HG03280 (cell line): ENCODE results near the gene NCOR1.
"Not testable (repeated sequence)": the region's sequence is repeated elsewhere in the genome, so short reads cannot be mapped to it uniquely, and the experiment has no call there.

Source experiments
- ATAC-seq: cut with Tn5 transposase; IDR thresholded peaks from one replicate; pipeline ENCODE4 v1.9.1; 2021; ENCODE audit warnings: mild to moderate bottlenecking, moderate library complexity; ENCODE audit not compliant: unreplicated experiment

Gene NCOR1

GRCh38 chr17:16215273-16215964 lies at the start of gene NCOR1:
TSS of gene NCOR1 (minus strand) at chr17:16215534. CDS start at chr17:16194569, 20,965 bp downstream.
- peak; percentile 75 for ATAC-seq

GRCh38 chr17:16262201-16262600 lies 46.9 kb upstream of the NCOR1 start:
- ATAC-seq, result no peak

GRCh38 chr17:16261049-16261448 lies 45.7 kb upstream of the NCOR1 start:
- no peak for ATAC-seq

- no peak for ATAC-seq
These were observed 44.6 kb upstream of the NCOR1 start for GRCh38 chr17:16259926-16260325.

GRCh38 chr17:16258901-16259300 lies 43.6 kb upstream of the NCOR1 start:
- no peak for ATAC-seq

- ATAC-seq, result no peak
These were observed 40.2 kb upstream of the NCOR1 start for GRCh38 chr17:16255481-16255921.

GRCh38 chr17:16254773-16255400 lies 39.6 kb upstream of the NCOR1 start:
- no peak for ATAC-seq

- ATAC-seq, result no peak
These were observed 36.2 kb upstream of the NCOR1 start for GRCh38 chr17:16251556-16251955.

- no peak for ATAC-seq
These were observed 35.7 kb upstream of the NCOR1 start for GRCh38 chr17:16251043-16251442.

GRCh38 chr17:16250635-16251034 lies 35.3 kb upstream of the NCOR1 start:
- ATAC-seq, result no peak

GRCh38 chr17:16247586-16247984 lies 32.3 kb upstream of the NCOR1 start:
- no peak for ATAC-seq

GRCh38 chr17:16243801-16244567 lies 28.6 kb upstream of the NCOR1 start:
- ATAC-seq, result no peak

- ATAC-seq, result no peak
These were observed 28.1 kb upstream of the NCOR1 start for GRCh38 chr17:16243385-16243784.

- no peak for ATAC-seq
These were observed 26.6 kb upstream of the NCOR1 start for GRCh38 chr17:16241906-16242399.

GRCh38 chr17:16239931-16240330 lies 24.6 kb upstream of the NCOR1 start:
- ATAC-seq, result no peak

- no peak for ATAC-seq
These were observed 17.1 kb upstream of the NCOR1 start for GRCh38 chr17:16232391-16232790.

GRCh38 chr17:16229912-16230561 lies 14.7 kb upstream of the NCOR1 start:
- not testable (repeated sequence) for ATAC-seq

GRCh38 chr17:16222406-16222805 lies 7.1 kb upstream of the NCOR1 start:
- no peak for ATAC-seq

- ATAC-seq, result peak; percentile 27
These were observed 1.8 kb upstream of the NCOR1 start, which contains the start of gene PIGL for GRCh38 chr17:16217002-16217635. TSS of gene PIGL (plus strand) at chr17:16217210. CDS start at chr17:16217227, 17 bp downstream.

- ATAC-seq, result not testable (repeated sequence)
These were observed 1.1 kb upstream of the NCOR1 start for GRCh38 chr17:16216341-16217001.
